HS-27A (cell line): ENCODE results near the gene DOCK4.
"Not testable (repeated sequence)": the region's sequence is repeated elsewhere in the genome, so short reads cannot be mapped to it uniquely, and the experiment has no call there.

Source experiments
- DNase-seq: peaks from one replicate; pipeline ENCODE4 v3.0.0-alpha.2; 2012; ENCODE audit warnings: low read depth, missing footprints

Gene DOCK4, protein sequence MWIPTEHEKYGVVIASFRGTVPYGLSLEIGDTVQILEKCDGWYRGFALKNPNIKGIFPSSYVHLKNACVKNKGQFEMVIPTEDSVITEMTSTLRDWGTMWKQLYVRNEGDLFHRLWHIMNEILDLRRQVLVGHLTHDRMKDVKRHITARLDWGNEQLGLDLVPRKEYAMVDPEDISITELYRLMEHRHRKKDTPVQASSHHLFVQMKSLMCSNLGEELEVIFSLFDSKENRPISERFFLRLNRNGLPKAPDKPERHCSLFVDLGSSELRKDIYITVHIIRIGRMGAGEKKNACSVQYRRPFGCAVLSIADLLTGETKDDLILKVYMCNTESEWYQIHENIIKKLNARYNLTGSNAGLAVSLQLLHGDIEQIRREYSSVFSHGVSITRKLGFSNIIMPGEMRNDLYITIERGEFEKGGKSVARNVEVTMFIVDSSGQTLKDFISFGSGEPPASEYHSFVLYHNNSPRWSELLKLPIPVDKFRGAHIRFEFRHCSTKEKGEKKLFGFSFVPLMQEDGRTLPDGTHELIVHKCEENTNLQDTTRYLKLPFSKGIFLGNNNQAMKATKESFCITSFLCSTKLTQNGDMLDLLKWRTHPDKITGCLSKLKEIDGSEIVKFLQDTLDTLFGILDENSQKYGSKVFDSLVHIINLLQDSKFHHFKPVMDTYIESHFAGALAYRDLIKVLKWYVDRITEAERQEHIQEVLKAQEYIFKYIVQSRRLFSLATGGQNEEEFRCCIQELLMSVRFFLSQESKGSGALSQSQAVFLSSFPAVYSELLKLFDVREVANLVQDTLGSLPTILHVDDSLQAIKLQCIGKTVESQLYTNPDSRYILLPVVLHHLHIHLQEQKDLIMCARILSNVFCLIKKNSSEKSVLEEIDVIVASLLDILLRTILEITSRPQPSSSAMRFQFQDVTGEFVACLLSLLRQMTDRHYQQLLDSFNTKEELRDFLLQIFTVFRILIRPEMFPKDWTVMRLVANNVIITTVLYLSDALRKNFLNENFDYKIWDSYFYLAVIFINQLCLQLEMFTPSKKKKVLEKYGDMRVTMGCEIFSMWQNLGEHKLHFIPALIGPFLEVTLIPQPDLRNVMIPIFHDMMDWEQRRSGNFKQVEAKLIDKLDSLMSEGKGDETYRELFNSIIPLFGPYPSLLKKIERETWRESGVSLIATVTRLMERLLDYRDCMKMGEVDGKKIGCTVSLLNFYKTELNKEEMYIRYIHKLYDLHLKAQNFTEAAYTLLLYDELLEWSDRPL (N-terminal part only)

DNA sequence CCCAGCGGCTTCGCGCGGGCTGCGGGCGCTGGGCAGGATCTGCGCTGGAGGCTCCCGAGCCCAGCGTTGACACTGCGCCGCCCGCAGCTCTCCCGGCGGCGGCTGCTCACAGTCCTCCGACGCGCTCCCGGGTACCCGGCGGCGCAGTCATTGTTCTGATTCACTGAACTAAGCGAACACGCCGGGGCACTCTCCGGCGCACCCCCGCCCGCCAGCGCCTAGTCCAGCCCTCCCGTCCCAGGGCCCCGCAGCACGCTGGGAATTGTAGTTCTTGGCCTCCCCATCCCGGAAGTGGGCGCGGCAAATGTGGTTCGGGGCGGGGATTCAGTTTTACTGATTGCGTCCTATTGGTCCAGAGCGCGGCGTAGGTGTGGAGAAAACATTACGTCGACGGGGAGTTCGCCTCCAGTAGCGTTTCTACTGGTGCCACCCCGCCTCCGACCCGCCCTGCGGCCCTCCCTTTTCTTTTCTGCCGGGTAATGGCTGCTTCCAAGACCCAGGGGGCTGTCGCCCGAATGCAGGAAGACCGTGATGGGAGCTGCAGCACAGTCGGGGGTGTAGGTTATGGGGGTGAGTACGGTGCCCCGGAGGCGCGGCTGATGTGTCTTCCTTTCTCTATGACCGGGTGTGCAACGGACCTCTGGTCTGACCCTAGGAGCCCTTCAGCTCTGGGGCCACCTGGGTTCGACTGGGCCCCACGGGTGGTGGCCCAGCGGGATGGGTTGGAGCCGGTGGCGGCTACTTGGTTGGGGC, at the start of gene DOCK4, which contains the start of gene ZNF277:
TSS of gene DOCK4 (minus strand) at position 162 of the 753 bp plus-strand sequence. CDS start 261 bp downstream, outside the sequence.
TSS of gene ZNF277 (plus strand) at position 458 of the 753 bp plus-strand sequence. CDS start at position 480, 22 bp downstream.
- peak; percentile 92 for DNase-seq

DNA sequence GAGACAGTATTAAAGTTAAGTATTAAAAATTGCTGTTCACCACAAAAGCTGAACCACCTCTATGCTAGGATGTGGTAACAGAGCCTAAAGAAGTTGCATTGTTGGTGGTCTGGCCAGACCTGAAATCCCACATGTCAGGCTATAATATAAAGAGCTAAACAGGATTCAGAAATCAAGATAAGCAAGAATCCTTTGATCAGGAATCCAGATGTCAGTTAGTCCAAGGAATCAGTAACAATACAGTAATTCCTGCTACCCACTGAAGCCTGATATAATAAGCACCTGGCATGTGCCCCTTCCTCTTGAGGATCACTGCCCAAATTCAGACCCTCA, 49.2 kb upstream of the DOCK4 start:
- no peak for DNase-seq

DNA sequence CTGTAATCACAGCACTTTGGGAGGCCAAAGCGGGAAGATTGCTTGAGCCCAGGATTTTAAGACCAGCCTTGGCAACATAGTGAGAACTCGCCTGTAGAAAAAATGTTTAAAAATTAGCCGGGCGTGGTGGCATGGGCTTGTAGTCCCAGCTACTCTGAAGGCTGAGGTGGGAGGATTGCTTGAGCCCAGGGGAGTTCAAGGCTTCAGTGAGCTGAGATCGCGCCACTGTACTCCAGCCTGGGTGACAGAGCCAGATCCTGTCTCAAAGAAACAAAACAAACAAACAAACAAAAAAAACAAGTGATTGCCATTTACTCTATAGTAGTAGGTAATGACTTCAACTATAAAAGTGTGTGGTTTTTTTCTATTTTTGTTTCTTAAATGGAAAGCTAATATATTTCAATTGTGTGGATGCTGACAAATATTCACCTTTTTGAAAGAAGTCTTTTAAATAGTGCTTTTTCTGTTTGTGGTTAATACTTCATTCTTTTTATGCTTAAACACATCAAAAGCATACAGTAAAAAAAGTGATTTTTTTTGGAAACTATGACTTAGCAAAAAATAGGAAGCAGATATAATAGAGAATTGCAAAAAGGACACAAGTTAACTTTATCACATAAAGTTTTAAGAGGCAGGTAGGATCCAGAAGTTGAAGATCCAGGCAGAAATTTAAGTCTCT, 48.6 kb upstream of the DOCK4 start:
- DNase-seq: no peak

DNA sequence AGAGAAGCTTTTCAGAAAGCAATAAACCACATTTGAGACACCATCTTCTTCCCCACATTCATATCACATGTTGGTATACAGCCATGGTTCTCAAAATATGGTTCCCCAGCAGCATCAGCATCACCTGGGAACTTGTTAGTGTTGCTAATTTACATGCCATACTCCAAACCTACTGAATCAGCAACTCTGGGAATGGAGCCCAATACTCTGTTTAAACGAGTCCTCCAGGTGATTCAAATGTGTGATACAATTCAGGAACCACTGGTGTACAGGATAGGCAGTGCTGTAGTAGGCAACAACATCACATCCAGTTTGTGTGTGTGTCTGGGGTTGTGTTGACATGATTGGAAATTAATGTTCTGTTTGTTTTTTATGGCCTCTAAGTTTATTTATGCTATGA, 48.0 kb upstream of the DOCK4 start:
- DNase-seq: no peak

DNA sequence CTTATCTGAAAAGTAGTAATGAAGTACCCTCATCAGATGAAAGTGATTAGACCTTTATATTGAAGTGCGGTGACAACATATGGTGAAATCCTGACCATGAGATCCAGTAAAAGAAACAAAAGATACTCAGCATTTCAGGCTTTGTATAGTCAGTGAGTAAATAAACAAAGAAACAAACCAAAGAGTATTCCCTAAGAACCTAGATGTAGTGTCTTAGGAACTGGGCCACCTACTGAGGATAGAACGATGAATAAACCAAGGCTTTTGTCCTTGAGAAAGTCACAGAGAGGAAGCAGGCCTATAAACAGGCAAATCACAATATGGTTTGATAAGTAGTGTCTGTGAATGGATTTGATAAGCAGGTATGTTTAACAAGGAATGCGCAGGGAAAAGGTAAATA, 46.5 kb upstream of the DOCK4 start:
- DNase-seq: no peak

DNA sequence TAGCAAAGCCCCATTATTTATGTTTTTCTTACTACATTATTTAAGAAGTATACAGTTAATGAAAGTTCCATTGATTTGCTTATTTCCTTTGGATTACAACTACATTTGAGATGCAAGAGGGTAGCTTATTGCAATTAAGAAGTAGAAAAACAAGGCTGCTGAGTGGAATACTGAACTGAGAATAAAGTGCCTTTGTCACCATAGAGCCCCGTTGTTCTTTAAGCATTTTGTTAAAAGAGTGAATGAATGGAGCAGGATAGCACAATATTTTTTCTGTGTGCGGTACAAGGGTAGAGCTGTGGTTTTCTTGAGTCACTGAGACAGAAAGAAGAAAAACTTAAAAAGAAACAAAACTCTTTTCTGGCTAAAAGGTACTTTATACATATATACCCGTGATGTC, 45.9 kb upstream of the DOCK4 start:
- DNase-seq: no peak

DNA sequence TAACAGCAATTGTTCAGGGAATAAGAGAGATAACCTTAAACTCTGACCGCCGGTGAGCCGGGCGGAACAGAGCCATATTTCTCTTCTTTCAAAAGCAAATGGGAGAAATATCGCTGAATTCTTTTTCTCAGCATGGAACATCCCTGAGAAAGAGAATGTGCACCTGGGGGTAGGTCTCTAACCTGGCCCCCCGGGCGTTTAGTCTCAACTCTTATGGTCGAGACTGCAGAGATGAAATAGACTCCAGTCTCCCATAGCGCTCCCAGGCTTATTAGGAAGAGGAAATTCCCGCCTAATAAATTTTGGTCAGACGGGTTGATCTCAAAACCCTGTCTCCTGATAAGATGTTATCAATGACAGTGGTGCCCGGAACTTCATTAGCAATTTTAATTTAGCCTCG, 43.8 kb upstream of the DOCK4 start:
- DNase-seq: not testable (repeated sequence)

DNA sequence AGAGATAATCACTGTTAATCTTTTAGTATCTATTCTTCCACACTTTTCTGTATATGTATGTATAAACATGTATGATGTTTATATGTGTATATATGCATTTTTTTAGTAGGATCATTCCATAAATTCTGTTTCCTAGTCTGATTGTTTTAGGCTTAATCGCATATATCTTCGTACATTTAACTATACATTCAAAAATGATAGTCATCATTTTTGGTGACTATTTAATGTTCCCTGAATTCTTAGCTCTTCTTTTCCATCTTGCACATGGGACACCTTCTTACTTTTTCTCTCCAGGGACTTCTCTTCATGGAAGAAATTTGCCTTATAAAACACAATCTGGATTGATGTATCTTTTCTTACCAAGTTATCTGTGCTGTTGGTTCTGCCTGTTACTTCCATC, 42.4 kb upstream of the DOCK4 start:
- DNase-seq: no peak

DNA sequence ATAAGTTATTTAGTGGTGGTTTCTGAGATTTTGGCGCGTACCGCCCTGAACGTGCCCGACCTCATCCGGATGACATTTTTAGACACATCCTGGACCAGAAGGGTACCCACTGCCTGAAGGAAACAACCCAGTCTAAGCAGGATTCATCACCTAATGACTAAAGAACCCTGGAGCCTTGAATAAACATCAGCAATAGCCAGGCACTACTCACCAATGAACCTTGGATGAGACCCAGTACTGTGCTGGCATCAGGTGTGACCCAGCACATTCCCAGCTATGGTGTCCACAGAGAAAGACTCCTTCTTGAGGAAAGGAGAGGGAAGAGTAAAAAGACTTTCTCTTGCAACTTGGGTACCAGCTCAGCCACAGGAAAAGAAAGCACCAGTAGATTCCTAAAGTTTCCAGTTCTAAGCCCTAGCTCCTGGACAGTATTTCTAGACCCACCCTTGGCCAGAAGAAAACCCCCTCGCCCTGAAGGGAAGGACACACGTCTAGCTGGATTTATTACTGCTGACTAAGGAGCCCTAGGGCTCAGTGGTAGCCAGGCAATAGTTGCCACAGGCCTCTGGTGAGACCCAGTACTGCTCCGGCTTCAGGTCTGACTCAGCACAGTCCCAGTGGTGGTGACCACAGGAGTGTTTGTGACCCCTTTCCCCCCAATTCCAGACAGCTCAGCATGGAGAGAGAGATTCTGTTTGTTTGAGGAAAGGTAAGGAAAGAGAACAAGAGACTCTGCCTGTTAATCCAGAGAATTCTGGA, 32.8 kb upstream of the DOCK4 start:
- DNase-seq: no peak

DNA sequence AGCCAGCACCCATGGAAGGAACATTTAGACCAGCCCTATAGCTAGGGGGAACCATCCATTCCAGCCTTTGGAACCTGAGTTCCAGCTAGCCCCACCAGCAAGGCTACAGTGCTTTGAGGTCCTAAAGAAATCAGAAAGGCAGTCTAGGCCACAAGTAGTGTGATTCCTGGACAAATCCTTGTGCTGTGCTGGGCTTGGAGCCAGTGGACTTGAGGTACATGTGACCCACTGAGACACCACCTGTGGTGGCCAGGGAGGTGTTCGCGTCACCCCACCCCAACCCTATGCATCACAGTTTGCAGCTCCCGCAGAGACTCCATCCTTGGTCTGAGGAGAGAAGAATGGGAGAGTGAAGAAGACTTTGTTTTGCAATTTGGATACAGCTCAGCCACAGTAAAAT, 32.1 kb upstream of the DOCK4 start:
- DNase-seq: no peak

DNA sequence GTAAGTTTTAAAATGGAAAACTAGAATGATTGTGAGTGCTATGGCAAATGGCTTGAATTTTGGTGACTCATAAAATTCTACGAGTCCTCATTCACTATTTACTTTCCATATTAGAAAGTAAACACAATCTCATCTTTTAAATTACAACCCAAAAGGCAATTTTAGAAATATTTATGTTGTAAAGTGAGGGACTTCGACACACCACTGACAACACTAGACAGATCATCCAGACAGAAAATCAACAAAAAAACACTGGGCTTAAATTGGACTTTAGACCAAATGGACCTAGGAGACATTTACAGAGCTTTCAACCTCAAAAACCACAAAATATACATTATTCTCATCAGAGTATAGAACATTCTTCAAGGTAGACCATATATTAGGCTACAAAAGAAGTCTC, 30.4 kb upstream of the DOCK4 start:
- DNase-seq: no peak

DNA sequence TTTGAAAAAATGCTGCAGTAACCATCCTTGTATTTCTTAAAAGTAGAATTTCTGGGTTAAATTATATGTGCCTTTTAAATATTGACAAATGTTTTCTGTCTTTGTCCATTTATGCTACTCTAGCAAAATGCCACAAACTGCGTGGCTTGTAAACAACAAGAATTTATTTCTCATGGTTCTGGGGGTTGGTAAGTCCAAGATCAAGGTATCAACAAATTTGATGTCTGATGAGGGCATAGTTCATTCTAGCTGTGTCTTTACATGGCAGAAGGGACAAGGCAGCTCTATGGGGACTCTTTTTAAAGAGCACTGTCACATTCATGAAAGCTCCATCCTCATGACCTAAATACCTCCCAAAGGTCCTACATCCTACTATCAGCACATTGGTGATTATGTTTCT, 27.9 kb upstream of the DOCK4 start:
- DNase-seq: no peak

DNA sequence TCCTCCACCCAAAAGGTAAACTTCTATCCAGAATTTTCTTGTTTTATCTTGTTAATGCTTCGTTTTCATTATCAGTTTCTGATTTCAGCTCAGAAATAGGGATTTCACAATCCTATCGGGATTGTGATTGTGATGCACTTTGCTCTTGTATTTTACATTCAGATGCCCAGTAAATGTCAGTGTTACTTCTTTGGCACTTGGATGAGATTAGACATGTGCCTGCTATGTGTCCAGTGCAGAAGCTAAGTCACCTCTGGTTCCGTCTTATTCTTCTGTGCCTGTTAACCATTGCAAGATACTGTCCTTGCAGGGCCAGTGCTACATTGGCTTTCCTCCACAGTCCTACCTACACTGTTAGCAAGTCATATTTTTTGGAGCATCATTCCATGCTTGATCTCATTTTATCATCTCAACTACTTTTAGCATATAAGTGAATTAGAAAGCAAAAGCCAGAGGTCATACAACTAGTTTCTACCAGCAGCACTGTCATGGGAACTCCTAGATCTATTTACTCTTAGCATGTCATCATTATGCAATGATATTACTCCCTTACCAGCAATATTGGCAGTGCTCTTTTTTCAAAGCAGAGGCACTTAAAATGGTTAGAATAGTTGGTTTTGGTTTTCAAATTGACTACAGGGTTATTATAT, 27.0 kb upstream of the DOCK4 start:
- no peak for DNase-seq

DNA sequence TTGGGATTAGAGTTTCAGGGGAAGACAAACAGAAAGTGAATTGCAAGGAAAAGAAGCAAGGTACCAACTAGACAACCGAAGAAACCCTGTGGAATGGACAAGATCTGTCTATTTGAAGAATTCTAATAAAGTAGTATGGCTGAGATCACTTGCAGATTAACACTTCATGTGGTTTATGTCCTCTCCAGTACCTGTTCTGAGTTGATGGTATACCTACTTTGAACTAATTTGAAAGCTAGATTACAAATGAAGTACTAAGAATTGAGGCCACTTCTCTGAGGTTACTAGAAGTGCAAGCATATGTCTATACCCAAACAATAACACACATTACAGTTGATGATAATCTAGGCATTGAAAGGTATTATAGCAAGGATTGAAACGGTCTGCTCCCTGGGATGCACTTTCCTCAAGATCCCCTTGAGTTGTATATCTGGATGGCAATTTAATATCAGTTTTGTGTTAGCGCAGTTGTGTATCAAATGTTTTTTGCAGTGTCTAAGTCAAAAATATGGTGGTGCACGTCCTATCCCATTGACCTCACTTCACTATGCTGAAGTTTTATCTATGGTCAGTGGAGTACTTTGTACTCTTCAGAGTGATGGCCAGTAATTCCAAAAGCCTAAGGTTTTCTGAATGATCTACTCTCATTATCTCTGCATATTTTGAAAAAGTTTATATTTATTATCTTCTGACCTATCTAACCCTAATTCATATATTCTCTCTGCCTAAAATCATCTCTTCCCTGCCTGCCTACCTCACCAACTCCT, 26.2 kb upstream of the DOCK4 start:
- DNase-seq: no peak

DNA sequence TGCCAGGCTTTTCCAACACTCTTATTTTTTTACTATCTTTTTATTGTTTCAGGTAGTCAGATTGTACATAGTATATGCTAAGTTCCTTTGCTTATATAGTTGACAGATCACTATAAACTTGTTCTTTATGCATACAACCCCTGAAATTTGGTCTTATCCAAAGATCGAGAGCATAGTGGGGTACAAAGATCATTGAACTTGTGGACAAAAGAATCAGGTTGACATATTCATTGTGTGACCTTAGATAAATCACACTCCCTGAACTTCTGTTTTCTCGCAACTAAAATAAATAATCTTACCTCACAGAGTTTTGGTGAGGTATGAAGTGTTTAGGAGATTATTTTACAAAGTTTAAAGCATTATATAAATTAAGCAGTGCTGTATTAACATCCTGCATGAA, 22.4 kb upstream of the DOCK4 start:
- no peak for DNase-seq

DNA sequence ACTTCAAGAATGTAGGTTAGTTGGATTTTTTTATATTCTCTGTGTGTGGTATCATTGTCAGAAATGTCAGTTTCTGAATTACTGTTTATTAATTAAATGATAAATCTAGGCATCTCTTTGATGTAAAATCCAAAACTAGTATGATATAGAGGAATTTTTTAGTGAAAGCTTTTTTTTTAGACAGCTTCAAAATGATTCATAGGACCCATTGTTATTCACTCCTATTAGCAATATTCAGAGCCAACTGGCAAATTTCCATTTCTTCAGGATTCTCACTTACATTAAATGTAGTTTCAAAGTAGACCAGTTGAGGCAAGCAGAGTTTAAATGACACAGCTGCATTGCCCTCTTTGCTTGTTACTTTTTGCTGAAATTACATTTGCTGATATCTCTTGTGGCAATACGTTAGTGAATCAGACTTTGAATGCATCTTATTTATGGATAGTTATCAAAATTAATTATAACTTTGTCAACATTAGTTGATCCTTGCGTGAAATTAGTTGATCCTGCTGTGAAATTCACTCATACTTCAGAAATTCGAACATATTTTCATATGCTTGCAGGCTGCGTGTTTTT, 20.6 kb upstream of the DOCK4 start:
- DNase-seq: no peak

DNA sequence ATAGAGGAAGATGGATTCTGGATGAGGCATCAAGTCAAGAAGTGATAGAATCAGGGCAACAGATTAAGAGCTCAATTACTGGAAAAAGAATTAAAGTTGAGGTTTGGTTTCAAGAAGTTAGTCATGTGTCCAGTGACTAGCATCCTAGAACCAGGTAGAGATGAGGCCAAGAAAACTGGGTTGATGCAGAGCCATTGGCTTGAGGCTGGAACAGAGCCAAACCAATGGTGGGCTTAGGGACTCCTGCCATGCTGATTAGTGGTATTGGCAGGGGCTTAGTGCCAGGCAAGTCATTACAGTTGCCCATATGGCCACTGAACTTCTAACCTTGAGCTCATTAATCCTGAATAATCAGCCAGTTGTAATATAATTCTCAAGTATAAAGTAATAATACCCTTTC, 18.8 kb upstream of the DOCK4 start:
- no peak for DNase-seq

DNA sequence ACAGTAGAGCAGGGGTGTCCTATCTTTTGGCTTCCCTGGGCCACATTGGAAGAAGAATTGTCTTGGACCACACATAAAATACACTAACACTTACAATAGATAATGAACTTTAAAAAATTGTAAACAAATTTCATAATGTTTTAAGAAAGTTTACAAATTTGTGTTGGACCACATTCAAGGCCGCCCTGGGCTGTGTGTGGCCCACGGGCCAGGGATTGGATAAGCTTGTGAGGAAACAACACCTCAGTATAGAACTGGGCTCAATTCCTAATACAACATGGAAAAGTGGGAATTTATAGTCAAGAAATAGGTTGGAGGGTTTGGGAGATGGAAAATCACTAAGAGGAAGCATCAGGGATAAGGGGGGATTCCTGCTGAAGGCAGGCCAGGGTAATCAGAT, 18.0 kb upstream of the DOCK4 start:
- no peak for DNase-seq

DNA sequence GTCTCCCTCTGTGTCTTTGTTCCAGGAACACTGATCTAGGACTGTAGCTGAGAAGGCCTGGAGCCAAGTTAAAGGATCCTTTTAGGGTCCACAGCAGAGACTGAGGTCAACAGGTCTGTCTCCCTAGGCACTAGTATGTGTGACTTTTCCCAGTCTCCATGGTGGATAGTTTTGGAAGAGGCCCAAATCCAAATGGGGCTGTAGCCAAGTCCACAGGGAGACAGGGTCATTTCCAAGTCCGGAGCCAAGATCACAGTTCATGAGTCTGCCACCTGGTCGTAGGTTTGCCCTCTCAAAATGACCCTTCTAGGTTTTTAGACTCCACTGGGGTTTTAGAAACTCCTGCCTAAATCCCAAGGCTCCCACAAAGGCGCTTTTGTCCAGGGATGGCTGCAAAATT, 17.1 kb upstream of the DOCK4 start:
- DNase-seq: no peak
